GM13977 (cell line): ENCODE measurements around the gene NMNAT3.
"Not testable (repeated sequence)": the region's sequence is repeated elsewhere in the genome, so short reads cannot be mapped to it uniquely, and the experiment has no call there.

Experiments
- DNase-seq: peaks from one replicate; pipeline ENCODE4 v3.0.0; 2012; ENCODE audit warnings: low spot score
- CTCF ChIP-seq: IDR thresholded peaks from 2 replicates; pipeline ENCODE4 v1.5.1; 2012; ENCODE audit warnings: mild to moderate bottlenecking, control low read depth; ENCODE audit not compliant: insufficient read depth; ENCODE audit errors: extremely low read depth, missing control alignments
- in situ Hi-C: fragments of 300-500 bp; cut with MboI; formaldehyde crosslinking; loops from one replicate; pipeline ENCODE4 v1.12.0; 2022; ENCODE audit warnings: low sequenced_read_pairs, low pct_unique_long_range_greater_than_20kb, mixed read lengths, inconsistent platforms; ENCODE audit not compliant: unreplicated experiment

NMNAT3 gene

DNA sequence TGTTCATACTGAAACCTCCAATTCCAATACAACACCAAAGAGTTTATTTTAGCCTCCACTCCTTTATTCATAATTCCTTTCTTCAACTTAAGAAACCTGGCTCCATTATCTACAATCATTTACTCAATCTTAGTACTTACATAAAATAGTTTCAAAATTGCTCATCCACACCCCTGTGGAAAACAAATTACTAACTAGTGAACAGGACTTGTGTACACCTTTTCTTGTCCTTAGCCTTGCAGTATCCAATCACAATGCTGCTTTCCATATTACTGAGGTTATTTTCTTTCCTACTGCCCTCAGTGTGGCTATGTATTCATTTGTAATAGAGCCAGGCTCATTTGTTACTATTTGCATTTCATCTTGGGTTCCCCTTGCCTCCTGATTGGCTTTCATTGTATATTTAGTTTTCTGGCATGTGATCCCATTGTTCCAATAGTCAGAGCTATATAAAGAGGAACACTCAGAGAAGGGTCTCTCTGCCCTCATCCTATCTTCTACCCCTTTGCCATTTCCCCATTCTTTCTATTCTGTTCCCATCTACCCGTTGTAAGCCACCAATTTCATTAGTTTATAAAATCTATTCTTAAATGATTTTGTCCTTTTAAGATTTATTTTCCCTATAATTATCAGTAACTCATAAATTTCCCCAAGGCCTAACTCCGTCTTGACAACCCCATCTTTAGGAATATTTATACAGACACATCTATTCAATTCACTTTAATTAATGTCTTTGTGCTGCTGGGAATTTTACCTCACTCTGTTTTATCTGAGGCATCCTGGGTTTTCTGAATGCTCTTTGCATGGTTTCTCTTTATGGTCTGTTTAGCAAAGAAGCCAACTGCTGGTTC, 70.3 kb downstream of the NMNAT3 start:
- DNase-seq = no peak
- in situ Hi-C loops = no loop called here
- no peak for TF ChIP-seq CTCF

DNA sequence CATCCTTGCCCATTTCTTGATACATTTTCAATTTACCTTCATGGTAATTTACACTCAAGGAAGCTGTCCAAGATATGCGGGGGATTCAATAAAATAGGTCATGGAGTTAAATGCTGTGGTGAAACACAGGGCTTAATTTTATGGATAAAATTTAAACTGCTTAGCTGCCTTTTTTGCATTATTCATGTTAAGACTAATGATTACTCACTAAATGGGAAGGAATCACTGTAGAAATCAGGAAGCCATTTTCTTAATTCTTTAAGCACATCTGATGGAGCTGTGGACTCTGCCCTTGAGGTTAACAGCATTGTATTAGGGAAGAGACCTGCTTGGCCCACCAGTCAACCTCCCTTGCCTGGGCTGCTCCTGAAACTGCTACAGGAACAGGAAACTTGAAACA, 75.8 kb downstream of the NMNAT3 start:
- no peak for DNase-seq
- TF ChIP-seq CTCF = no peak
- in situ Hi-C loops = no loop called here

DNA sequence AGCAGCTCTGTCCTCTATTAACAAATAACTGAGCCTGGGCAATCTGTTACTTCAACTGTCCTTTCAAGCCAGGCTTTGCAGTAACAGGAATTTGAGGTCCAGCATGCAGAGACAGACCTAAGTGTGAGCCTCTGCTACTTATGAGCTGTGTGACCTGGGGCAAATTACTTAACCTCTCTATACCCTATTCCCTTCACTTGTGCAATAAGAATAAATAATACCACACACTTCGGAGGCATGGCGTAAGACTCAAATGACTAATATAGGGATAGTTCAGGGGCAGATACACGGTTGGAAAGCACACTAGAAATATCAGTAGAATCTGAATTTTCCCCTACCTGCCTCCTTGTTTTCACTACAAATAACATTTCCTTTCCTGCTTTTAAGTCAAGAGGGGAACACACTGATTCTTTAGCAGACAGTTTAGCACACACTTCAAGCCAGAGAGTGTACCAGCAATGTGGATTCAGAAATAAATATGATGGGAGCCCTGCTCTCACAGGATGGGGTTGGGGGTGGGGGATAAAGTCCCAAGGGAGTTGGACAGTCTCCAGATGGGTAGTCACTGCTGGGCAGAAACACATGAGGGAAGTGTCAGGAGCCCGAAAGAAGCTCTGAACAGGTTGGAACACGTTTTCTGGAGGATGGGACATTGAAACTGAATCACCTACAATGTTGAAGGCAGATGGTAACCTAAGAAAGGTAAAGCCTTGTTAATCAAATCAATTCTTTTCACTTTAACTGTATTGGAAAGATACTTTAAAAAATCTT, 76.4 kb downstream of the NMNAT3 start:
- in situ Hi-C loops = no loop called here
- no peak for DNase-seq
- TF ChIP-seq CTCF = no peak

- no peak for DNase-seq
- in situ Hi-C loops = no loop called here
- no peak for TF ChIP-seq CTCF
Observed at GRCh38 chr3:139597947-139598346, 79.8 kb downstream of the NMNAT3 start.

GRCh38 chr3:139591186-139591585, 86.6 kb downstream of the NMNAT3 start:
- in situ Hi-C loops = not testable (repeated sequence)

DNA sequence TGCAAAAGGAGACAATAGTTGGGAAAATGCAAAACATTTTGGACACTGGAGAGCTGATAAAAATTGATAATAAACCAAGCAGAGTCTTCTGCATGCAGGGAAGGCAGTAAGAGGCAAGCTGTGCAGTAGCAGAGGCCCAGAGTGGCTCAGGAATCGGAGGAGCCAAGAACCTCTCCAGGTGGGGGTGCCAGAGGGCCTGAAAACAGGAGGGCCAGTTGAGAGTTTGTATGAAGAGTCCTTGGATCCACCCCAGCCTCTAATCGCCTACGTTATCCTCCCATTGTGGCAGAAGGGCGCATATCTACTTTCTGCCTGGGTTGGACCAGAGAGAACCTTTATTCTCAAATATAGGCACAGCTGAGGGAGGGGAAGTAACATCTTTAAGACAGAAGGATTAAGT, 89.3 kb downstream of the NMNAT3 start:
- in situ Hi-C loops = no loop called here
- TF ChIP-seq CTCF = no peak
- DNase-seq = peak; percentile 24

More at GRCh38 chr3:139591186-139591585, 86.6 kb downstream of the NMNAT3 start:
- DNase-seq = not testable (repeated sequence)

GRCh38 chr3:139587797-139588196, 90.0 kb downstream of the NMNAT3 start:
- in situ Hi-C loops = no loop called here
- TF ChIP-seq CTCF = no peak
- no peak for DNase-seq
